NCI-H2196 treated with DMSO at 0.1 percent for 48 hours (cell line): ENCODE measurements around the gene CCDC85B.

Experiments used
- DNase-seq: peaks from one replicate; lab custom pipeline; 2025; ENCODE audit not compliant: unreplicated experiment; lab: John Stamatoyannopoulos, UW

Gene CCDC85B

GRCh38 chr11:65903715-65904114, 13.2 kb downstream of the CCDC85B start:
- DNase-seq, result no peak

DNA sequence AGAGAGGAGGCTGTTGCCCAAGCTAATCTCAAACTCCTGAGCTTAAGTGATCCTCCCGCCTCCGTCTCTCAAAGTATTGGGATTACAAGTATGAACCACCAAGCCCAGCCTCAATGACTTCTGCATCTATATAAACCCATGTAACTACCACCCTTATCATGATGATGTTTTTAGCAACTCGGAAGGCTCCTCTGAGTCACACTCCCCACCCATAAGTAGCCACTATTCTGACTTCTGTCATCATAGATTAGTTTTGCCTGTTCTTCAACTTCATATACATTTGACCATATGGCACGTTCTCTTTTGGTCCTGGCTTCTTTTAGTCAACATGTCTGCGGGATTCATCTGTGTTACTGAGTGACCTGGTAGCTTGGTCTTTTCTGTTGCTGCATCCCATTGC, 16.1 kb downstream of the CCDC85B start:
- DNase-seq, result no peak

- DNase-seq, result no peak
Observed at GRCh38 chr11:65907878-65908277, 17.4 kb downstream of the CCDC85B start.

DNA sequence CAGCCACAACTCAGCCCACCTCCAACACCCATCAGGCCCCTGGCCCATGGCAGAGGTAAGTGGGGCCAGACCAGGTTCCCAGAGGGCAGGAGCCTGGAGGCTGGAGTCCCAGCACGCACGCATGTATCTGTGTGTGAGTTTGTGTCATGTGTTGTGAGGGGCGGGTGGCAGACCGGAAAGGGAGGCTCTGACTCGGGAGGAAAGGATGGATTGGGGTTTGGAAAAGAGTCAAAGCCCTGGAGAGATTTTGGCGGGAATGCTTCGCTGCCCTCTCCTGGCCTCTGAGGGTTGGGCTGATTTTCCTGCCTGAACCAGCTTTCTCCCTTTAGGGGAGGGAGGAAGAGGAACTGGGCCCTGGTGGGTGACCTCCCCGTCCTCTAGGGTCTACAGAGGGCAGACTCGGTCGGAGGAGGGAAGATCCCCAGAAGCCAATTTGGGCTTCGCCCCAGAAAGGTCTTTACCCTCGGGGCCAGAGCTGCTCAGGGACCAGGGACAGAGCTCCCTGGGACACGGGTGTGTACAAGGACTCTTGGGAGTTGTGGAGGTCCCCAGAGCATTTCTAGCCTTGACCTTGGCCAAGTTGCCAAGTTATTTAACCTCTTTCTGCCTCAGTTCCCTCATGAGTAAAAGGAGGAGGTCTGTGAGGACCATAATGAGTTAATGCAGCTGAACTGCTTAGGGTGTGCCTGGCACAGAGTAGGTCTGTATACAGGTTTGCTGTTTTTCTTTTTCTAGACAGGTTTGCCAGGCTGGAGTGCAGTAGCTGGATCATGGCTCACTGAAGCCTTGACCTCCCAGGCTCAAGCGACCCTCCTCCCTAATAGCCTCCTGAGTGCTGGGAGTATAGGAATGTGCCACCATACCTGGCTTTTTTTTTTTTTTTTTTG, 21.5 kb downstream of the CCDC85B start:
- DNase-seq, result peak; percentile 48

DNA sequence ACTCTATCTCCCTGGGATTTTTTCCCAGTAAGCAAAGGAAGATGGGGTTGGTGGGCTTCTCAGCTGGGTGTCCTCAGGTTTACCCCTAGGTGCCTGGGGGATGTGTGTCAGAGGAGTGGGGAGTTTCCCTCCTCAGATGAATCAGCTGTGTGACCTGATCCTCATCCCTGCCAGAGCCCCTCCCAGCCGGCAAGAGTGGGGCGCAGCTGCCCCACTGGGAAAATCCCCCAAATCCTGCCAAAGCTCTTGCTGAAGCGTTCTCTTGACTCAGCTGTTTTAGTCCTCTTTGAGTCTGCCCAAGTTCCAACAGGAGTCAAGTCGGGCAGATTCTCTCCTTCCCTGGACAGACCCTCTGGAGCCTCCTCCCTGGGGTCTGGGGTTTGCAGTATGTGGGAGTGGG, 22.4 kb downstream of the CCDC85B start:
- DNase-seq, result no peak

GRCh38 chr11:65915101-65915820, 24.8 kb downstream of the CCDC85B start:
- DNase-seq, result no peak

- no peak for DNase-seq
Observed at GRCh38 chr11:65915821-65916251, 25.4 kb downstream of the CCDC85B start.

DNA sequence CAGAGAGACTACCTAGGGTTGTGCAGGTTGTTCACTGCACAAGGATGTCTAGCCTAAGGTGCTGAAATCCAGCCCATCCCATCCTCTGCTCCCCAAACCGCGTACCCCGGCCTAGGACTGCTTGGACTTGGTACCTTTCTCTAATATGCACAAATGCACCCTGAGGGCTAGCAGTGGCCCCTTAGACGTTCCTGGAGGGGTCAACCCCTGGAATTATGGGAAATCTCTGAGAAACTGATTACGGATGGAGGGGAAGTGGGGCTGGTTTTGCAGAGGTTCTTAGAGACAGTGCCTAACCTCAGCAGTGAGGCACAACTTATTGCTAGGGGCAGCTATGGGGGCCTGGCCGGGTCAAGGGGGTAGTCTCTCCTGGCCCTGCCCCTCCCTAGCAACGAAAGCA, 25.9 kb downstream of the CCDC85B start:
- DNase-seq, result no peak

DNA sequence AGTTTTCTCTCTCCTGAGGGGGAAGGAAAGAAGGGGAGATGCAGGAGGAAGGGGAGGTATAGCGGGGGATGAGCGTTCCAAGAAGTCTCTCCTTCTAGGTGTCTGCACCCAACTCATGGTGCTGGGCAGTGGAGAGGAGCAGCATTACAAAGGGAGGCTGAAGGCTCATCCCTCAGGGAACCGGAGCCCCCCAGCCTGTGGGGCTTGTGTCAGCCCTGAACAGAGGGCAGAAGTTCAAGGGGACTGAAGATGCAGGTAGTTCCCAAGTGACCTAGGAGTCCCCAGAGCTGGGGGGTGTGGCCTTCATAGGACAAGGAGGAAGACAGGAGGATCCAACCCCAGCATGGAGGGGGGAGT, 26.6 kb downstream of the CCDC85B start:
- no peak for DNase-seq

- no peak for DNase-seq
Observed at GRCh38 chr11:65917434-65918210, 27.1 kb downstream of the CCDC85B start.

GRCh38 chr11:65918211-65919140, 28.0 kb downstream of the CCDC85B start, which contains the start of gene C11orf68:
C11orf68 (minus strand) TSS chr11:65919062; CDS start chr11:65919031, 31 bp downstream.
- DNase-seq, result no peak

DNA sequence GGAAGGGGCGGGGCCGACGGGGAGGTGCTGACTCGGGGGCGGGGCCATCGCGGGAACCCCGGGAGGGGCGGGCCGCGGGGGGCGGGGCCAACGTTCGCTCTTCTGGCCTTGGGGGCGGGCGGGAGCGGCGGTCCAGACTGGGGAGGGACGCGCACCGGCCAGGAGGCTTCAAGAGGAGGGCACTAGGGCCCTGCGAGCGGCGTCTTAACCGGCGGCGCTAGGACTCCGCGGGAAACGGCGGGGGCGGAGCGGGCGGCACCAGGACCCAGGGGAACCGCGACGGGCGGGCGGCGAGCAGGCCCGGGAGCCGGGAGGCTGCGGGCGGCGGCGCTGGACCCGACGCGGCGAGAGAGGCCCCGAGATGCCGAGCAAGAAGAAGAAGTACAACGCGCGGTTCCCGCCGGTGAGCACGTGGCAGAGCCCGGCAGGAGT, 28.7 kb downstream of the CCDC85B start, which contains the start of gene DRAP1:
Gene DRAP1, plus strand, starts transcription at position 286 of the 432 bp plus-strand sequence. Its CDS starts 76 bp downstream, at position 362.
- DNase-seq, result peak; percentile 99

DNA sequence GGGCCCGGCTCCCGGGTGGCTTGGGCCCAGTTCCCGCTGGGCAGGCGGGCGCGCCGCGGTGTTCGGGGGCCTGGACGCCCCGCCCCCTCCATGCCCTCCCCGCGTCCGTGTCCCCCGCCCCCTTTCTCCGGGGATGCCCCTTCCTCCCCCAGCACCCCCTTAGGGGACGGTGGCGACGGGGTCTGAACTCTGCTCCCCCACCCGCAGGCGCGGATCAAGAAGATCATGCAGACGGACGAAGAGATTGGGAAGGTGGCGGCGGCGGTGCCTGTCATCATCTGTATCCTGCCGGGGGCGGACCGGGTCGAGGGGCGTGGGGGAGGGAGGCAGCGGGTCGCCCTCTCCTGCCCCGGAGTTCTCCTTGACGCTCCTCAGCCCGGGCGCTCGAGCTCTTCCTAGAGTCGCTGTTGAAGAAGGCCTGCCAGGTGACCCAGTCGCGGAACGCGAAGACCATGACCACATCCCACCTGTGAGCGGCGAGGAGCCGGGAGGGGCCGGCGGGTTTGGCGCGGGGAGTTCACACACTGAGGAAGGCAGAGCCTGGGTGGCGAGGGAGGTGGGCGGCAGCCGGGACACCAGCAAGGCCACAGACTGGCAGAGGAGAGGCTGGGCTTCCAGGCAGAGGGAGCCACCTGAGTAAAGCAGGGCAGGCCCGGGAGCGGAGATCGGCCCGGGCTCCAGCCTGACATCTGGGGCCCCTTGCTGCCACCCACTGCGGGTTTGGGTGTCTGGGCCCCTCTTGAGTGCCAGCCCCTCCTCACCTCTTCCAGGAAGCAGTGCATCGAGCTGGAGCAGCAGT, 29.3 kb downstream of the CCDC85B start:
- DNase-seq, result no peak

DNA sequence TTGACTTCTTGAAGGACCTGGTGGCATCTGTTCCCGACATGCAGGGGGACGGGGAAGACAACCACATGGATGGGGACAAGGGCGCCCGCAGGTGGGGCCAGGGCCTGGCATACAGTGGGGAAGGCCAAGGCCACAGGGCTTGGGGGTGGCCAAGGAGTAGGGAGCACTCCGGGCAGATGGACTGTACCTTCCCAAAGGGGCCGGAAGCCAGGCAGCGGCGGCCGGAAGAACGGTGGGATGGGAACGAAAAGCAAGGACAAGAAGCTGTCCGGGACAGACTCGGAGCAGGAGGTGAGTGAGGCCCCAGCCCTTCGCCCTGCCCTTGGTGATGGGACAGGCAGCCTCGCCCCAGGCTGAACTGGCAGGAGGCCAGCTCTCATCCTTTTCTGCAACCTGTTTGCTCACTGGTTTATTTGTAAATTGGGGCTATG, 29.9 kb downstream of the CCDC85B start:
- no peak for DNase-seq

- DNase-seq, result no peak
Observed at GRCh38 chr11:65921033-65921555, 30.6 kb downstream of the CCDC85B start.

DNA sequence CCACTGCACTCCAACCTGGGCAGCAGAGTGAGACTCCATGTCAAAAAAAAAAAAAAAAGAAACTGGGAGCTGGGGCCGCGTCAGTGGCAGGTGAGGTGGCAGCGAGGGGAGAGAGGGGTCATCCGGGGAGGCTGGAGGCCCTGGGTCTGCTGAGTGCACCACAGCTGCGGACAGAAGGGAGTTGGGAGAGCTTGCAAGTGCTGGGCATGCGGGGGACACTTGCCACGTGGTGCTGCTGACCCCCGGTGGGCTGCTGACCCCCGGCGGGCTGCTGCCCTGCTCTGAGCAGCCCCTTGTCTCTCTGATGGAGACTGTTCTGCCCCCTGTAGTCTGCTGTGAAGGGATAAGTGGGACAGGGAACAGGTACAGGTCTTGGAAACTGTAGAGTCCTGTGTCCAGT, 31.4 kb downstream of the CCDC85B start:
- no peak for DNase-seq

GRCh38 chr11:65922565-65922964, 32.1 kb downstream of the CCDC85B start:
- DNase-seq, result no peak

DNA sequence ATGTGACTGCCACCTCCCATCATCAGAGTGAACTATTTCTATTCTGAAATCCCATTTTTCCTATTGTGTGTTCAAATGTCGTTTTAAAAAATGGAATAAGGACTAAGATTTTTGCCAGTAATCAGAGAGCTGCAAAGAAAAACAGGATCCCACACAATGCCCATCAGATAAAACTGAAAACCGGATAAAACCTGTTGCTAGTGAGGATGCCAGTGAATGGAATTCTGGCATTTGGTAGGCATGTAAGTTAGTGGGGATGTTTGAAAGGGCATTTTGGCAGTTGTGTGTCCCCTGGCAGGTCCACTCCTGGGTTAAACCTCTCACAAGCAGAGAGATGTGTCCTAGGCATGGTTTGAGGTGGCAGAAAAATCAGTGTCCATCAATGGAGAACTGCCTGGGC, 34.9 kb downstream of the CCDC85B start:
- no peak for DNase-seq

DNA sequence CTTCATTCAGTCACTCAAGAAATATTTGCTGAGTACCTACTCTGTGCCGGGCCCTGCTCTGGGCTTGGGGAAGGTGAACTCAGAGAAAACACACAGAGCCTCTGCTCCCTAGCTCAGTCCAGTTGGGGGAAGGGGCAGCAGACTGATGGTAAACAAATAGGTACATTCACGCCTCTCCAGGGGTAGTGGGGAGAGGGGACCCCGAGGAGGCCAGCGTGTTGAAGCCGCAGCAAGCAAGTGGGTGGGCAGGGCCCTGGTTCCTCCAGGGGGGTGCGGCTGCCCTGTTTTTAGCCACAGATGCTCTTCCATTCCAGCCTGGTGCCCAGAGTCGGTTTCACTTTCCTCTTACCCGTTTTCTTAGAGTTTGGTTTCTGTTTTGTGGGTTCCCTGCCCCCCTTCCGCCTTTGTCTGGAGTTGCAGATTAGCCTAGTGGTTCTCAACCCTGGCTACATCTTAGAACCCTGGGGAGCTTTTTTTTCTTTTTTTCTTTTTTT, 37.5 kb downstream of the CCDC85B start:
- no peak for DNase-seq
